ENCODE measurements around the gene MBD5. TPM values are rescaled to one million over a fixed set of nuclear protein-coding genes. Genes with fewer than 3 reads are reported as not detected.

The MBD5 gene
- total and polyA plus RNA-seq, 7 donors: 2.3 to 81.1 (median 67.0) TPM

- Histone ChIP-seq H3K4me1 (no peaks in the 10 kb centered on the region), H3K27me3 (no peaks in the 10 kb centered on the region), H3K9me3 (no peaks in the 10 kb centered on the region), H3K36me3 (no peaks in the 10 kb centered on the region), H3K4me3 (no peak overlapping the region), H3K27ac (no peak overlapping the region)
- intact Hi-C loops (cut with DNase I): no loop called here
- DNase-seq: no peak
- no peak for TF ChIP-seq POLR2A (IDR thresholded peaks at IDR 0.05)
- TF ChIP-seq CTCF (IDR thresholded peaks at IDR 0.05): no peak
- no peak for TF ChIP-seq POLR2AphosphoS5 (IDR thresholded peaks at IDR 0.05)
- TF ChIP-seq EP300 (IDR thresholded peaks at IDR 0.05): no peak
Observed at GRCh38 chr2:148096012-148096411, 75.1 kb downstream of the MBD5 start.

GRCh38 chr2:148102641-148103040 lies 81.8 kb downstream of the MBD5 start:
- WGBS, 2 donors: 11 to 14% methylated on average over 1 of the region's 1 CpG

GRCh38 chr2:148103946-148104345 lies 83.1 kb downstream of the MBD5 start:
- no peaks in the 10 kb centered on the region for H3K9me3 ChIP-seq
- no peaks in the 10 kb centered on the region for H3K36me3 ChIP-seq
- DNase-seq: no peak
- TF ChIP-seq POLR2AphosphoS5 (IDR thresholded peaks at IDR 0.05): peak in 1 of 4 donors; percentile 17
- TF ChIP-seq EP300 (IDR thresholded peaks at IDR 0.05): no peak
- intact Hi-C loops (cut with DNase I): no loop called here
- peaks cover 0 to 24% (median 7%) of the 10 kb centered on the region in 4 donors for H3K4me1 ChIP-seq
- H3K27me3 ChIP-seq: no peaks in the 10 kb centered on the region
- no peak overlapping the region for H3K4me3 ChIP-seq
- no peak overlapping the region for H3K27ac ChIP-seq

More at GRCh38 chr2:148102641-148103040, 81.8 kb downstream of the MBD5 start:
- H3K36me3 ChIP-seq: no peaks in the 10 kb centered on the region
- peaks cover 0 to 24% (median 7%) of the 10 kb centered on the region in 4 donors for H3K4me1 ChIP-seq
- H3K4me3 ChIP-seq: no peak overlapping the region
- no peak for DNase-seq
- TF ChIP-seq POLR2AphosphoS5 (IDR thresholded peaks at IDR 0.05): no peak
- no peak for TF ChIP-seq EP300 (IDR thresholded peaks at IDR 0.05)
- TF ChIP-seq POLR2A (IDR thresholded peaks at IDR 0.05): no peak
- TF ChIP-seq CTCF (IDR thresholded peaks at IDR 0.05): no peak
- intact Hi-C loops (cut with DNase I): no loop called here
- H3K27ac ChIP-seq: peak overlapping the region in 2 of 4 donors; percentile 44 to 50
- no peaks in the 10 kb centered on the region for H3K9me3 ChIP-seq
- no peaks in the 10 kb centered on the region for H3K27me3 ChIP-seq

GRCh38 chr2:148106331-148106730 lies 85.4 kb downstream of the MBD5 start:
- Histone ChIP-seq H3K9me3 (no peaks in the 10 kb centered on the region), H3K27ac (no peak overlapping the region), H3K27me3 (no peaks in the 10 kb centered on the region), H3K4me1 (peaks cover 0 to 27% (median 7%) of the 10 kb centered on the region in 4 donors), H3K4me3 (no peak overlapping the region), H3K36me3 (no peaks in the 10 kb centered on the region)
- intact Hi-C loops (cut with DNase I): no loop called here
- DNase-seq: no peak
- TF ChIP-seq EP300 (IDR thresholded peaks at IDR 0.05): no peak
- no peak for TF ChIP-seq POLR2A (IDR thresholded peaks at IDR 0.05)
- no peak for TF ChIP-seq CTCF (IDR thresholded peaks at IDR 0.05)
- no peak for TF ChIP-seq POLR2AphosphoS5 (IDR thresholded peaks at IDR 0.05)

GRCh38 chr2:148108385-148108784 lies 87.5 kb downstream of the MBD5 start:
- Histone ChIP-seq H3K4me3 (no peak overlapping the region), H3K9me3 (no peaks in the 10 kb centered on the region), H3K27ac (no peak overlapping the region), H3K4me1 (peaks cover 0 to 12% (median 0%) of the 10 kb centered on the region in 4 donors), H3K36me3 (no peaks in the 10 kb centered on the region), H3K27me3 (no peaks in the 10 kb centered on the region)
- intact Hi-C loops (cut with DNase I): no loop called here
- TF ChIP-seq POLR2A (IDR thresholded peaks at IDR 0.05) (no peak), POLR2AphosphoS5 (IDR thresholded peaks at IDR 0.05) (no peak), CTCF (IDR thresholded peaks at IDR 0.05) (no peak), EP300 (IDR thresholded peaks at IDR 0.05) (no peak)
- 93 to 97% methylated on average over 5 of the region's 5 CpGs for WGBS, 2 donors
- no peak for DNase-seq
